ENCODE data around the gene PPT2.

Gene PPT2

GRCh38 chr6:32112431-32112980 is 41.4 kb upstream of the PPT2 start:
- Histone ChIP-seq H3K4me1 (ENCODE audit: control insufficient read depth in 5 of 5, insufficient read depth in 5 of 5, low read length in 5 of 5) (peaks cover 19 to 71% (median 66%) of the 10 kb centered on the region in 5 donors), H3K9me3 (ENCODE audit: control insufficient read depth in 5 of 5, low read length in 5 of 5) (no peaks in the 10 kb centered on the region), H3K4me3 (ENCODE audit: low read depth in 1 of 5, low read length in 5 of 5) (peak overlapping the region in 2 of 5 donors; percentile 12 to 16), H3K9ac (ENCODE audit: low read length in 5 of 5) (no peak overlapping the region), H3K27ac (ENCODE audit: low read depth, low read length) (peak overlapping the region; percentile 26), H3K27me3 (ENCODE audit: control insufficient read depth in 5 of 5, insufficient read depth in 4 of 5, low read length in 5 of 5) (peaks cover 0 to 12% (median 11%) of the 10 kb centered on the region in 5 donors), H3K36me3 (ENCODE audit: control insufficient read depth in 5 of 5, insufficient read depth in 5 of 5, low read length in 5 of 5) (peaks cover 0 to 27% (median 22%) of the 10 kb centered on the region in 5 donors)

GRCh38 chr6:32113386-32114352 is 40.3 kb upstream of the PPT2 start:
- peak overlapping the region; percentile 60 for H3K27ac ChIP-seq (ENCODE audit: low read depth, low read length)
- no peak overlapping the region for H3K4me3 ChIP-seq (ENCODE audit: low read depth in 1 of 5, low read length in 5 of 5)
- H3K36me3 ChIP-seq (ENCODE audit: control insufficient read depth in 5 of 5, insufficient read depth in 5 of 5, low read length in 5 of 5): peaks cover 2 to 37% (median 34%) of the 10 kb centered on the region in 5 donors
- peaks cover 20 to 63% (median 59%) of the 10 kb centered on the region in 5 donors for H3K4me1 ChIP-seq (ENCODE audit: control insufficient read depth in 5 of 5, insufficient read depth in 5 of 5, low read length in 5 of 5)
- peaks cover 0 to 12% (median 5%) of the 10 kb centered on the region in 5 donors for H3K27me3 ChIP-seq (ENCODE audit: control insufficient read depth in 5 of 5, insufficient read depth in 4 of 5, low read length in 5 of 5)
- H3K9me3 ChIP-seq (ENCODE audit: control insufficient read depth in 5 of 5, low read length in 5 of 5): no peaks in the 10 kb centered on the region
- peak overlapping the region in 2 of 5 donors; percentile 2 to 29 for H3K9ac ChIP-seq (ENCODE audit: low read length in 5 of 5)

- Histone ChIP-seq H3K9ac (ENCODE audit: low read length in 5 of 5) (peak overlapping the region in 1 of 5 donors; percentile 1), H3K36me3 (ENCODE audit: control insufficient read depth in 5 of 5, insufficient read depth in 5 of 5, low read length in 5 of 5) (peaks cover 2 to 47% (median 44%) of the 10 kb centered on the region in 5 donors), H3K9me3 (ENCODE audit: control insufficient read depth in 5 of 5, low read length in 5 of 5) (no peaks in the 10 kb centered on the region), H3K4me3 (ENCODE audit: low read depth in 1 of 5, low read length in 5 of 5) (no peak overlapping the region), H3K27me3 (ENCODE audit: control insufficient read depth in 5 of 5, insufficient read depth in 4 of 5, low read length in 5 of 5) (peaks cover 0 to 7% (median 0%) of the 10 kb centered on the region in 5 donors), H3K4me1 (ENCODE audit: control insufficient read depth in 5 of 5, insufficient read depth in 5 of 5, low read length in 5 of 5) (peaks cover 25 to 61% (median 58%) of the 10 kb centered on the region in 5 donors), H3K27ac (ENCODE audit: low read depth, low read length) (peak overlapping the region; percentile 60)
Measured at GRCh38 chr6:32114796-32115195, 39.1 kb upstream of the PPT2 start.

GRCh38 chr6:32115623-32116022 is 38.3 kb upstream of the PPT2 start:
- H3K4me1 ChIP-seq (ENCODE audit: control insufficient read depth in 5 of 5, insufficient read depth in 5 of 5, low read length in 5 of 5): peaks cover 25 to 52% (median 50%) of the 10 kb centered on the region in 5 donors
- no peak overlapping the region for H3K27ac ChIP-seq (ENCODE audit: low read depth, low read length)
- H3K36me3 ChIP-seq (ENCODE audit: control insufficient read depth in 5 of 5, insufficient read depth in 5 of 5, low read length in 5 of 5): peaks cover 2 to 51% (median 48%) of the 10 kb centered on the region in 5 donors
- H3K9me3 ChIP-seq (ENCODE audit: control insufficient read depth in 5 of 5, low read length in 5 of 5): no peaks in the 10 kb centered on the region
- peaks cover 0 to 1% (median 0%) of the 10 kb centered on the region in 5 donors for H3K27me3 ChIP-seq (ENCODE audit: control insufficient read depth in 5 of 5, insufficient read depth in 4 of 5, low read length in 5 of 5)
- H3K4me3 ChIP-seq (ENCODE audit: low read depth in 1 of 5, low read length in 5 of 5): no peak overlapping the region
- no peak overlapping the region for H3K9ac ChIP-seq (ENCODE audit: low read length in 5 of 5)

GRCh38 chr6:32116674-32117073 is 37.3 kb upstream of the PPT2 start:
- Histone ChIP-seq H3K4me1 (ENCODE audit: control insufficient read depth in 5 of 5, insufficient read depth in 5 of 5, low read length in 5 of 5) (peaks cover 19 to 42% (median 40%) of the 10 kb centered on the region in 5 donors), H3K36me3 (ENCODE audit: control insufficient read depth in 5 of 5, insufficient read depth in 5 of 5, low read length in 5 of 5) (peaks cover 2 to 61% (median 58%) of the 10 kb centered on the region in 5 donors), H3K4me3 (ENCODE audit: low read depth in 1 of 5, low read length in 5 of 5) (no peak overlapping the region), H3K27me3 (ENCODE audit: control insufficient read depth in 5 of 5, insufficient read depth in 4 of 5, low read length in 5 of 5) (no peaks in the 10 kb centered on the region), H3K27ac (ENCODE audit: low read depth, low read length) (no peak overlapping the region), H3K9me3 (ENCODE audit: control insufficient read depth in 5 of 5, low read length in 5 of 5) (no peaks in the 10 kb centered on the region), H3K9ac (ENCODE audit: low read length in 5 of 5) (peak overlapping the region in 1 of 5 donors; percentile 15)

- Histone ChIP-seq H3K36me3 (ENCODE audit: control insufficient read depth in 5 of 5, insufficient read depth in 5 of 5, low read length in 5 of 5) (peaks cover 2 to 67% (median 63%) of the 10 kb centered on the region in 5 donors), H3K4me1 (ENCODE audit: control insufficient read depth in 5 of 5, insufficient read depth in 5 of 5, low read length in 5 of 5) (peaks cover 19 to 34% (median 33%) of the 10 kb centered on the region in 5 donors), H3K9ac (ENCODE audit: low read length in 5 of 5) (no peak overlapping the region), H3K27ac (ENCODE audit: low read depth, low read length) (no peak overlapping the region), H3K27me3 (ENCODE audit: control insufficient read depth in 5 of 5, insufficient read depth in 4 of 5, low read length in 5 of 5) (no peaks in the 10 kb centered on the region), H3K4me3 (ENCODE audit: low read depth in 1 of 5, low read length in 5 of 5) (no peak overlapping the region), H3K9me3 (ENCODE audit: control insufficient read depth in 5 of 5, low read length in 5 of 5) (no peaks in the 10 kb centered on the region)
Measured at GRCh38 chr6:32117461-32117860, 36.5 kb upstream of the PPT2 start.

GRCh38 chr6:32118782-32119628 is 34.9 kb upstream of the PPT2 start:
- Histone ChIP-seq H3K27me3 (ENCODE audit: control insufficient read depth in 5 of 5, insufficient read depth in 4 of 5, low read length in 5 of 5) (no peaks in the 10 kb centered on the region), H3K27ac (ENCODE audit: low read depth, low read length) (peak overlapping the region; percentile 72), H3K9me3 (ENCODE audit: control insufficient read depth in 5 of 5, low read length in 5 of 5) (no peaks in the 10 kb centered on the region), H3K36me3 (ENCODE audit: control insufficient read depth in 5 of 5, insufficient read depth in 5 of 5, low read length in 5 of 5) (peaks cover 2 to 77% (median 71%) of the 10 kb centered on the region in 5 donors), H3K9ac (ENCODE audit: low read length in 5 of 5) (no peak overlapping the region), H3K4me1 (ENCODE audit: control insufficient read depth in 5 of 5, insufficient read depth in 5 of 5, low read length in 5 of 5) (peaks cover 9 to 21% (median 18%) of the 10 kb centered on the region in 5 donors), H3K4me3 (ENCODE audit: low read depth in 1 of 5, low read length in 5 of 5) (peak overlapping the region in 1 of 5 donors; percentile 13)

GRCh38 chr6:32120573-32121059 is 33.3 kb upstream of the PPT2 start:
- no peak overlapping the region for H3K9ac ChIP-seq (ENCODE audit: low read length in 5 of 5)
- H3K27me3 ChIP-seq (ENCODE audit: control insufficient read depth in 5 of 5, insufficient read depth in 4 of 5, low read length in 5 of 5): no peaks in the 10 kb centered on the region
- H3K4me1 ChIP-seq (ENCODE audit: control insufficient read depth in 5 of 5, insufficient read depth in 5 of 5, low read length in 5 of 5): peaks cover 6 to 14% (median 10%) of the 10 kb centered on the region in 5 donors
- peaks cover 2 to 89% (median 76%) of the 10 kb centered on the region in 5 donors for H3K36me3 ChIP-seq (ENCODE audit: control insufficient read depth in 5 of 5, insufficient read depth in 5 of 5, low read length in 5 of 5)
- H3K9me3 ChIP-seq (ENCODE audit: control insufficient read depth in 5 of 5, low read length in 5 of 5): no peaks in the 10 kb centered on the region
- H3K4me3 ChIP-seq (ENCODE audit: low read depth in 1 of 5, low read length in 5 of 5): no peak overlapping the region
- no peak overlapping the region for H3K27ac ChIP-seq (ENCODE audit: low read depth, low read length)

GRCh38 chr6:32123681-32124080 is 30.3 kb upstream of the PPT2 start:
- peaks cover 0 to 73% (median 56%) of the 10 kb centered on the region in 5 donors for H3K36me3 ChIP-seq (ENCODE audit: control insufficient read depth in 5 of 5, insufficient read depth in 5 of 5, low read length in 5 of 5)
- no peaks in the 10 kb centered on the region for H3K27me3 ChIP-seq (ENCODE audit: control insufficient read depth in 5 of 5, insufficient read depth in 4 of 5, low read length in 5 of 5)
- no peak overlapping the region for H3K27ac ChIP-seq (ENCODE audit: low read depth, low read length)
- no peak overlapping the region for H3K9ac ChIP-seq (ENCODE audit: low read length in 5 of 5)
- H3K9me3 ChIP-seq (ENCODE audit: control insufficient read depth in 5 of 5, low read length in 5 of 5): no peaks in the 10 kb centered on the region
- H3K4me1 ChIP-seq (ENCODE audit: control insufficient read depth in 5 of 5, insufficient read depth in 5 of 5, low read length in 5 of 5): peaks cover 11 to 31% (median 27%) of the 10 kb centered on the region in 5 donors
- H3K4me3 ChIP-seq (ENCODE audit: low read depth in 1 of 5, low read length in 5 of 5): no peak overlapping the region

Data from subcutaneous abdominal adipose tissue (tissue), 5 donors.